Panc1 (cell line): ENCODE results near the gene TMUB1. TPM values are rescaled to one million over a fixed set of nuclear protein-coding genes. Genes with fewer than 3 reads are reported as not detected.
A peak's percentile ranks its signal among the peaks of the same experiment; 100 is the strongest.

Source experiments
- ATAC-seq: fragments of 200-7000 bp; cut with Tn5 transposase; 2 replicates; pipeline ENCODE4 v1.9.1; 2020; ENCODE audit warnings: mild to moderate bottlenecking, moderate library complexity
- BruUV-seq: library from RNA; stranded (reverse); fragments of 400-500 nt; replicated peaks from 2 replicates; lab custom pipeline; 2021; lab: Mats Ljungman, UMichigan
- CTCF ChIA-PET: fragments of 300-600 bp; sonication (Branson Sonifier 250); formaldehyde crosslinking; loops from one replicate; lab custom pipeline; 2022; ENCODE audit warnings: antibody characterized with exemption; lab: Charles Lee
- POLR2A ChIA-PET: fragments of 300-600 bp; sonication (Branson Sonifier 250); formaldehyde crosslinking; loops from one replicate; lab custom pipeline; 2022; ENCODE audit warnings: antibody characterized with exemption; lab: Charles Lee
- DNase-seq: peaks from one replicate; pipeline ENCODE4 v3.0.0-alpha.2; 2010; ENCODE audit warnings: low read depth, low spot score
- H3K27ac ChIP-seq: 2 replicates; pipeline ENCODE4 v1.5.1; 2011; ENCODE audit warnings: mild to moderate bottlenecking, low read length, inconsistent platforms
- H3K27me3 ChIP-seq: fragments of 200-500 bp; sonication (Bioruptor generic); 2 replicates; pipeline ENCODE4 v1.6.0; 2014; ENCODE audit warnings: low read length, inconsistent platforms; ENCODE audit not compliant: control insufficient read depth, insufficient read depth
- H3K36me3 ChIP-seq: fragments of 200-500 bp; sonication (Bioruptor generic); 2 replicates; pipeline ENCODE4 v1.5.1; 2014; ENCODE audit warnings: inconsistent platforms, mild to moderate bottlenecking, low read length, moderate library complexity; ENCODE audit not compliant: control insufficient read depth, insufficient read depth
- H3K4me1 ChIP-seq: 2 replicates; pipeline ENCODE4 v1.5.1; 2011; ENCODE audit warnings: inconsistent platforms, mild to moderate bottlenecking, low read length, moderate library complexity; ENCODE audit not compliant: control insufficient read depth, insufficient read depth
- H3K4me3 ChIP-seq, 2 experiments: 2 replicates each; pipeline ENCODE4 v1.5.1; 2011 to 2012; ENCODE audit warnings: low read depth in 2 of 2, low read length in 2 of 2, mild to moderate bottlenecking in 2 of 2, inconsistent platforms in 1 of 2, moderate library complexity in 1 of 2
- H3K9me3 ChIP-seq: fragments of 200-500 bp; sonication (Bioruptor generic); 2 replicates; pipeline ENCODE4 v1.5.1; 2014; ENCODE audit warnings: low read depth, mild to moderate bottlenecking, inconsistent platforms, low read length, moderate library complexity; ENCODE audit not compliant: control insufficient read depth, insufficient read depth
- CTCF ChIP-seq: fragments of 450-650 bp; IDR thresholded peaks from 2 replicates; pipeline ENCODE4 v1.5.1; 2017; ENCODE audit warnings: mild to moderate bottlenecking
- POLR2AphosphoS5 ChIP-seq: IDR thresholded peaks from 2 replicates; pipeline ENCODE4 v1.6.1; 2012; ENCODE audit warnings: mild to moderate bottlenecking, low read depth, low read length, moderate library complexity
- REST ChIP-seq, 2 experiments: IDR thresholded peaks; 2 replicates each; pipeline ENCODE4 v1.6.1; 2011 to 2012; ENCODE audit warnings: low read depth in 2 of 2, control low read depth in 1 of 2, low read length in 1 of 2, mild to moderate bottlenecking in 1 of 2, moderate library complexity in 1 of 2; ENCODE audit not compliant: insufficient read depth in 1 of 2
- SIN3A ChIP-seq: IDR thresholded peaks from 2 replicates; pipeline ENCODE4 v1.6.1; 2012; ENCODE audit warnings: low read depth, mild to moderate bottlenecking, low read length, moderate library complexity, borderline replicate concordance; ENCODE audit not compliant: insufficient read depth
- TCF7L2 ChIP-seq: IDR thresholded peaks from 2 replicates; pipeline ENCODE4 v1.6.1; 2011; ENCODE audit warnings: mild to moderate bottlenecking, low read depth, low read length, inconsistent platforms
- in situ Hi-C: cut with HindIII; loops from 2 replicates; pipeline ENCODE4 v1.10.0; 2016; ENCODE audit warnings: low sequenced_read_pairs, low pct_unique_long_range_greater_than_20kb
- intact Hi-C: fragments of 100-400 bp; cut with micrococcal nuclease; formaldehyde crosslinking; loops from one replicate; pipeline ENCODE4 v1.10.0; 2022; ENCODE audit not compliant: unreplicated experiment
- total RNA-seq: library from RNA; stranded (reverse); gene quantifications from one replicate; pipeline ENCODE4 v1.2.1, GENCODE V29; 2021; ENCODE audit not compliant: unreplicated experiment

Gene TMUB1
- total RNA-seq, 1 experiment from 2014 or later = 112 TPM

GRCh38 chr7:151051108-151051507 lies 32.2 kb downstream of the TMUB1 start:
- intact Hi-C loops = no loop called here
- no peaks in the 10 kb centered on the region for H3K36me3 ChIP-seq
- no TSS peak for BruUV-seq
- H3K4me3 ChIP-seq = no peak overlapping the region
- ChIA-PET CTCF (no interaction called here), POLR2A (no interaction called here)
- no peak overlapping the region for H3K27ac ChIP-seq
- in situ Hi-C loops = no loop called here
- H3K4me1 ChIP-seq = no peaks in the 10 kb centered on the region
- H3K27me3 ChIP-seq = no peaks in the 10 kb centered on the region
- no peaks in the 10 kb centered on the region for H3K9me3 ChIP-seq
- TF ChIP-seq REST (IDR thresholded peaks at IDR 0.05; ENCODE audit: insufficient read depth in 1 of 2, low read depth in 2 of 2, low read length in 1 of 2) = peak; percentile 90 to 97
- no peak for TF ChIP-seq CTCF
- no peak for TF ChIP-seq TCF7L2
- no peak for TF ChIP-seq POLR2AphosphoS5
- 0 out of 2 replicates have a peak, but pooled peaks have one; percentile 45 for TF ChIP-seq SIN3A
- DNase-seq (no peak), ATAC-seq (peak; percentile 68)

GRCh38 chr7:151048911-151049463 lies 34.3 kb downstream of the TMUB1 start:
- ATAC-seq (no peak), DNase-seq (no peak)
- no peaks in the 10 kb centered on the region for H3K9me3 ChIP-seq
- in situ Hi-C loops = no loop called here
- no peak overlapping the region for H3K4me3 ChIP-seq
- no TSS peak for BruUV-seq
- H3K27ac ChIP-seq = no peak overlapping the region
- H3K36me3 ChIP-seq = no peaks in the 10 kb centered on the region
- no peaks in the 10 kb centered on the region for H3K27me3 ChIP-seq
- intact Hi-C loops = no loop called here
- TF ChIP-seq POLR2AphosphoS5 (no peak), REST (IDR thresholded peaks at IDR 0.05; ENCODE audit: insufficient read depth in 1 of 2, low read depth in 2 of 2, low read length in 1 of 2) (no peak), TCF7L2 (no peak), CTCF (no peak), SIN3A (no peak)
- no peaks in the 10 kb centered on the region for H3K4me1 ChIP-seq
- POLR2A ChIA-PET = no interaction called here
- CTCF ChIA-PET = no interaction called here
